H9 (cell line): ENCODE measurements around the gene OR4E1. TPM values are rescaled to one million over a fixed set of nuclear protein-coding genes. Genes with fewer than 3 reads are reported as not detected.
"Not testable (repeated sequence)": the region's sequence is repeated elsewhere in the genome, so short reads cannot be mapped to it uniquely, and the experiment has no call there.

Experiments used
- DNase-seq: peaks from one replicate; pipeline ENCODE4 v3.0.0-alpha.2; 2017
- H2AFZ ChIP-seq: one replicate; pipeline ENCODE4 v1.6.1; 2013; ENCODE audit warnings: mild to moderate bottlenecking, low read length, control low read depth, moderate library complexity
- H2AK5ac ChIP-seq: 2 replicates; pipeline ENCODE4 v1.6.1; 2013; ENCODE audit warnings: low read length, control low read depth, mixed read lengths; ENCODE audit not compliant: insufficient read length
- H2BK120ac ChIP-seq: one replicate; pipeline ENCODE4 v1.6.1; 2013; ENCODE audit warnings: low read depth, mild to moderate bottlenecking, low read length, control low read depth, inconsistent platforms; ENCODE audit not compliant: poor library complexity, severe bottlenecking
- H2BK12ac ChIP-seq: 2 replicates; pipeline ENCODE4 v1.6.1; 2013; ENCODE audit warnings: low read length, control low read depth, mixed read lengths, low read depth; ENCODE audit not compliant: insufficient read length
- H2BK15ac ChIP-seq: 2 replicates; pipeline ENCODE4 v1.6.1; 2013; ENCODE audit warnings: low read depth, low read length, control low read depth
- H2BK20ac ChIP-seq: one replicate; pipeline ENCODE4 v1.6.1; 2013; ENCODE audit warnings: low read depth, mild to moderate bottlenecking, low read length, control low read depth, inconsistent platforms; ENCODE audit not compliant: poor library complexity, severe bottlenecking
- H2BK5ac ChIP-seq: 2 replicates; pipeline ENCODE4 v1.6.1; 2013; ENCODE audit warnings: low read length, control low read depth, mixed read lengths; ENCODE audit not compliant: insufficient read length
- H3K14ac ChIP-seq: 2 replicates; pipeline ENCODE4 v1.6.1; 2013; ENCODE audit warnings: low read length, control low read depth; ENCODE audit not compliant: insufficient read depth
- H3K18ac ChIP-seq: 2 replicates; pipeline ENCODE4 v1.6.1; 2013; ENCODE audit warnings: low read depth, mild to moderate bottlenecking, mixed read lengths, low read length, control low read depth; ENCODE audit not compliant: insufficient read length
- H3K23ac ChIP-seq: 2 replicates; pipeline ENCODE4 v1.6.1; 2013; ENCODE audit warnings: low read length, control low read depth, mixed read lengths, low read depth; ENCODE audit not compliant: insufficient read length
- H3K23me2 ChIP-seq: 2 replicates; pipeline ENCODE4 v1.6.1; 2013; ENCODE audit warnings: low read depth, mild to moderate bottlenecking, mixed read lengths, low read length, control low read depth; ENCODE audit not compliant: insufficient read length, poor library complexity, severe bottlenecking
- H3K27ac ChIP-seq: 2 replicates; pipeline ENCODE4 v1.5.1; 2013; ENCODE audit warnings: low read length, control low read depth, mixed read lengths, low read depth; ENCODE audit not compliant: insufficient read length
- H3K27me3 ChIP-seq: 2 replicates; pipeline ENCODE4 v1.6.1; 2013; ENCODE audit warnings: low read length, control low read depth, inconsistent platforms; ENCODE audit not compliant: insufficient read depth
- H3K4ac ChIP-seq: 2 replicates; pipeline ENCODE4 v1.6.1; 2013; ENCODE audit warnings: low read depth, mild to moderate bottlenecking, control low read depth, inconsistent platforms, low read length, moderate library complexity
- H3K4me1 ChIP-seq: 2 replicates; pipeline ENCODE4 v1.6.1; 2013; ENCODE audit warnings: low read length, control low read depth, inconsistent platforms; ENCODE audit not compliant: insufficient read depth
- H3K4me2 ChIP-seq: 2 replicates; pipeline ENCODE4 v1.6.1; 2013; ENCODE audit warnings: low read length, control low read depth, mixed read lengths; ENCODE audit not compliant: insufficient read length, insufficient read depth
- H3K56ac ChIP-seq: 2 replicates; pipeline ENCODE4 v1.6.1; 2013; ENCODE audit warnings: low read depth, mild to moderate bottlenecking, mixed read lengths, low read length, control low read depth; ENCODE audit not compliant: insufficient read length
- H3K79me1 ChIP-seq: 2 replicates; pipeline ENCODE4 v1.6.1; 2013; ENCODE audit warnings: low read depth, mild to moderate bottlenecking, moderate library complexity, low read length, control low read depth, inconsistent platforms; ENCODE audit not compliant: insufficient read depth, poor library complexity, severe bottlenecking
- H3K79me2 ChIP-seq: 2 replicates; pipeline ENCODE4 v1.6.1; 2013; ENCODE audit warnings: low read length, control low read depth, inconsistent platforms; ENCODE audit not compliant: insufficient read depth
- H3K9ac ChIP-seq: 2 replicates; pipeline ENCODE4 v1.6.1; 2013; ENCODE audit warnings: low read length, control low read depth, mixed read lengths; ENCODE audit not compliant: insufficient read length; ENCODE audit errors: extremely low read depth
- H3K9me3 ChIP-seq: one replicate; pipeline ENCODE4 v1.6.1; 2013; ENCODE audit warnings: low read depth, low read length, inconsistent platforms; ENCODE audit not compliant: control insufficient read depth
- H3T11ph ChIP-seq: one replicate; pipeline ENCODE4 v1.6.1; 2013; ENCODE audit warnings: mild to moderate bottlenecking, low read length, control low read depth, inconsistent platforms
- H4K20me1 ChIP-seq: one replicate; pipeline ENCODE4 v1.6.1; 2013; ENCODE audit not compliant: control insufficient read depth, insufficient read length, insufficient read depth
- H4K5ac ChIP-seq: 2 replicates; pipeline ENCODE4 v1.6.1; 2013; ENCODE audit warnings: low read depth, mild to moderate bottlenecking, mixed read lengths, low read length, control low read depth; ENCODE audit not compliant: insufficient read length
- H4K8ac ChIP-seq: replicated peaks from 2 replicates; pipeline ENCODE4 v1.6.1; 2013; ENCODE audit warnings: low read length, control low read depth, mixed read lengths, low read depth; ENCODE audit not compliant: insufficient read length
- H4K91ac ChIP-seq: 2 replicates; pipeline ENCODE4 v1.6.1; 2013; ENCODE audit warnings: low read depth, mild to moderate bottlenecking, moderate library complexity, mixed read lengths, low read length, control low read depth; ENCODE audit not compliant: insufficient read length
- H3K27ac Mint-ChIP-seq, 3 experiments: 2 replicates in 2 of 3; 3 replicates in 1 of 3; pipeline ENCODE4 v1.8.0; 2020 to 2021; ENCODE audit warnings: mixed read lengths in 3 of 3, mild to moderate bottlenecking in 1 of 3, moderate library complexity in 1 of 3
- H3K27me3 Mint-ChIP-seq: 2 replicates; pipeline ENCODE4 v1.8.0; 2021; ENCODE audit warnings: low read depth, mild to moderate bottlenecking, moderate library complexity, mixed read lengths
- H3K36me3 Mint-ChIP-seq, 3 experiments: 2 replicates in 2 of 3; 3 replicates in 1 of 3; pipeline ENCODE4 v1.8.0; 2020 to 2021; ENCODE audit warnings: low read depth in 3 of 3, mixed read lengths in 3 of 3; ENCODE audit not compliant: insufficient read depth in 1 of 3
- H3K4me1 Mint-ChIP-seq, 2 experiments: 2 replicates each; pipeline ENCODE4 v1.8.0; 2020; ENCODE audit warnings: mixed read lengths in 2 of 2
- H3K4me3 Mint-ChIP-seq, 2 experiments: 2 replicates in 1 of 2; 3 replicates in 1 of 2; pipeline ENCODE4 v1.8.0; 2020 to 2021; ENCODE audit warnings: mild to moderate bottlenecking in 2 of 2, mixed read lengths in 2 of 2, moderate library complexity in 1 of 2
- H3K9me3 Mint-ChIP-seq, 2 experiments: 2 replicates in 1 of 2; 3 replicates in 1 of 2; pipeline ENCODE4 v1.8.0; 2020; ENCODE audit warnings: mild to moderate bottlenecking in 2 of 2, mixed read lengths in 2 of 2, moderate library complexity in 1 of 2
- WGBS: extraction: QIAGEN DNeasy Blood & Tissue Kit; methylation state at CpG from one replicate; pipeline ENCODE4 v1.1.7; 2013; ENCODE audit warnings: missing lambda C conversion rate, low lambda C conversion rate, mixed read lengths; ENCODE audit not compliant: insufficient read length; ENCODE audit errors: extremely low coverage; 5-methylcytosine and 5-hydroxymethylcytosine counted together
- total RNA-seq: library from RNA; stranded (reverse); gene quantifications from 2 replicates; pipeline ENCODE4 v1.2.1, GENCODE V29; 2021

OR4E1 gene
- total RNA-seq, 1 experiment from 2014 or later, result not detected

GRCh38 chr14:21697662-21698061 lies 24.0 kb upstream of the OR4E1 start:
- WGBS, result no CpG with 5 or more reads among the region's 33 CpGs
- not testable (repeated sequence) for H3K4me1 Mint-ChIP-seq, H3K56ac ChIP-seq, H3K18ac ChIP-seq, H3K23ac ChIP-seq, H3K79me2 ChIP-seq, H3K9ac ChIP-seq, H3K27ac Mint-ChIP-seq, H3T11ph ChIP-seq, H3K23me2 ChIP-seq, H4K91ac ChIP-seq, H3K9me3 Mint-ChIP-seq, H2BK5ac ChIP-seq, H2BK12ac ChIP-seq, H2BK20ac ChIP-seq, H2AK5ac ChIP-seq, H3K4me2 ChIP-seq, H3K4ac ChIP-seq, H3K14ac ChIP-seq, H3K27me3 ChIP-seq, H3K36me3 Mint-ChIP-seq, H3K4me3 Mint-ChIP-seq, H3K9me3 ChIP-seq, H2BK120ac ChIP-seq, H4K20me1 ChIP-seq, H4K8ac ChIP-seq, H2AFZ ChIP-seq, H4K5ac ChIP-seq, H2BK15ac ChIP-seq, H3K79me1 ChIP-seq, H3K27me3 Mint-ChIP-seq, H3K27ac ChIP-seq, DNase-seq, H3K4me1 ChIP-seq
